H9 (cell line): ENCODE data around the gene NCOA1. TPM values are rescaled to one million over a fixed set of nuclear protein-coding genes. Genes with fewer than 3 reads are reported as not detected.

Source experiments
- DNase-seq: peaks from one replicate; pipeline ENCODE4 v3.0.0-alpha.2; 2017
- H2AFZ ChIP-seq: one replicate; pipeline ENCODE4 v1.6.1; 2013; ENCODE audit warnings: mild to moderate bottlenecking, low read length, control low read depth, moderate library complexity
- H2AK5ac ChIP-seq: 2 replicates; pipeline ENCODE4 v1.6.1; 2013; ENCODE audit warnings: low read length, control low read depth, mixed read lengths; ENCODE audit not compliant: insufficient read length
- H2BK120ac ChIP-seq: one replicate; pipeline ENCODE4 v1.6.1; 2013; ENCODE audit warnings: low read depth, mild to moderate bottlenecking, low read length, control low read depth, inconsistent platforms; ENCODE audit not compliant: poor library complexity, severe bottlenecking
- H2BK12ac ChIP-seq: 2 replicates; pipeline ENCODE4 v1.6.1; 2013; ENCODE audit warnings: low read length, control low read depth, mixed read lengths, low read depth; ENCODE audit not compliant: insufficient read length
- H2BK15ac ChIP-seq: 2 replicates; pipeline ENCODE4 v1.6.1; 2013; ENCODE audit warnings: low read depth, low read length, control low read depth
- H2BK20ac ChIP-seq: one replicate; pipeline ENCODE4 v1.6.1; 2013; ENCODE audit warnings: low read depth, mild to moderate bottlenecking, low read length, control low read depth, inconsistent platforms; ENCODE audit not compliant: poor library complexity, severe bottlenecking
- H2BK5ac ChIP-seq: 2 replicates; pipeline ENCODE4 v1.6.1; 2013; ENCODE audit warnings: low read length, control low read depth, mixed read lengths; ENCODE audit not compliant: insufficient read length
- H3K14ac ChIP-seq: 2 replicates; pipeline ENCODE4 v1.6.1; 2013; ENCODE audit warnings: low read length, control low read depth; ENCODE audit not compliant: insufficient read depth
- H3K18ac ChIP-seq: 2 replicates; pipeline ENCODE4 v1.6.1; 2013; ENCODE audit warnings: low read depth, mild to moderate bottlenecking, mixed read lengths, low read length, control low read depth; ENCODE audit not compliant: insufficient read length
- H3K23ac ChIP-seq: 2 replicates; pipeline ENCODE4 v1.6.1; 2013; ENCODE audit warnings: low read length, control low read depth, mixed read lengths, low read depth; ENCODE audit not compliant: insufficient read length
- H3K23me2 ChIP-seq: 2 replicates; pipeline ENCODE4 v1.6.1; 2013; ENCODE audit warnings: low read depth, mild to moderate bottlenecking, mixed read lengths, low read length, control low read depth; ENCODE audit not compliant: insufficient read length, poor library complexity, severe bottlenecking
- H3K27ac ChIP-seq: 2 replicates; pipeline ENCODE4 v1.5.1; 2013; ENCODE audit warnings: low read length, control low read depth, mixed read lengths, low read depth; ENCODE audit not compliant: insufficient read length
- H3K27me3 ChIP-seq: 2 replicates; pipeline ENCODE4 v1.6.1; 2013; ENCODE audit warnings: low read length, control low read depth, inconsistent platforms; ENCODE audit not compliant: insufficient read depth
- H3K4ac ChIP-seq: 2 replicates; pipeline ENCODE4 v1.6.1; 2013; ENCODE audit warnings: low read depth, mild to moderate bottlenecking, control low read depth, inconsistent platforms, low read length, moderate library complexity
- H3K4me1 ChIP-seq: 2 replicates; pipeline ENCODE4 v1.6.1; 2013; ENCODE audit warnings: low read length, control low read depth, inconsistent platforms; ENCODE audit not compliant: insufficient read depth
- H3K4me2 ChIP-seq: 2 replicates; pipeline ENCODE4 v1.6.1; 2013; ENCODE audit warnings: low read length, control low read depth, mixed read lengths; ENCODE audit not compliant: insufficient read length, insufficient read depth
- H3K56ac ChIP-seq: 2 replicates; pipeline ENCODE4 v1.6.1; 2013; ENCODE audit warnings: low read depth, mild to moderate bottlenecking, mixed read lengths, low read length, control low read depth; ENCODE audit not compliant: insufficient read length
- H3K79me1 ChIP-seq: 2 replicates; pipeline ENCODE4 v1.6.1; 2013; ENCODE audit warnings: low read depth, mild to moderate bottlenecking, moderate library complexity, low read length, control low read depth, inconsistent platforms; ENCODE audit not compliant: insufficient read depth, poor library complexity, severe bottlenecking
- H3K79me2 ChIP-seq: 2 replicates; pipeline ENCODE4 v1.6.1; 2013; ENCODE audit warnings: low read length, control low read depth, inconsistent platforms; ENCODE audit not compliant: insufficient read depth
- H3K9ac ChIP-seq: 2 replicates; pipeline ENCODE4 v1.6.1; 2013; ENCODE audit warnings: low read length, control low read depth, mixed read lengths; ENCODE audit not compliant: insufficient read length; ENCODE audit errors: extremely low read depth
- H3K9me3 ChIP-seq: one replicate; pipeline ENCODE4 v1.6.1; 2013; ENCODE audit warnings: low read depth, low read length, inconsistent platforms; ENCODE audit not compliant: control insufficient read depth
- H3T11ph ChIP-seq: one replicate; pipeline ENCODE4 v1.6.1; 2013; ENCODE audit warnings: mild to moderate bottlenecking, low read length, control low read depth, inconsistent platforms
- H4K20me1 ChIP-seq: one replicate; pipeline ENCODE4 v1.6.1; 2013; ENCODE audit not compliant: control insufficient read depth, insufficient read length, insufficient read depth
- H4K5ac ChIP-seq: 2 replicates; pipeline ENCODE4 v1.6.1; 2013; ENCODE audit warnings: low read depth, mild to moderate bottlenecking, mixed read lengths, low read length, control low read depth; ENCODE audit not compliant: insufficient read length
- H4K8ac ChIP-seq: replicated peaks from 2 replicates; pipeline ENCODE4 v1.6.1; 2013; ENCODE audit warnings: low read length, control low read depth, mixed read lengths, low read depth; ENCODE audit not compliant: insufficient read length
- H4K91ac ChIP-seq: 2 replicates; pipeline ENCODE4 v1.6.1; 2013; ENCODE audit warnings: low read depth, mild to moderate bottlenecking, moderate library complexity, mixed read lengths, low read length, control low read depth; ENCODE audit not compliant: insufficient read length
- H3K27ac Mint-ChIP-seq, 3 experiments: 2 replicates in 2 of 3; 3 replicates in 1 of 3; pipeline ENCODE4 v1.8.0; 2020 to 2021; ENCODE audit warnings: mixed read lengths in 3 of 3, mild to moderate bottlenecking in 1 of 3, moderate library complexity in 1 of 3
- H3K27me3 Mint-ChIP-seq: 2 replicates; pipeline ENCODE4 v1.8.0; 2021; ENCODE audit warnings: low read depth, mild to moderate bottlenecking, moderate library complexity, mixed read lengths
- H3K36me3 Mint-ChIP-seq, 3 experiments: 2 replicates in 2 of 3; 3 replicates in 1 of 3; pipeline ENCODE4 v1.8.0; 2020 to 2021; ENCODE audit warnings: low read depth in 3 of 3, mixed read lengths in 3 of 3; ENCODE audit not compliant: insufficient read depth in 1 of 3
- H3K4me1 Mint-ChIP-seq, 2 experiments: 2 replicates each; pipeline ENCODE4 v1.8.0; 2020; ENCODE audit warnings: mixed read lengths in 2 of 2
- H3K4me3 Mint-ChIP-seq, 2 experiments: 2 replicates in 1 of 2; 3 replicates in 1 of 2; pipeline ENCODE4 v1.8.0; 2020 to 2021; ENCODE audit warnings: mild to moderate bottlenecking in 2 of 2, mixed read lengths in 2 of 2, moderate library complexity in 1 of 2
- H3K9me3 Mint-ChIP-seq, 2 experiments: 2 replicates in 1 of 2; 3 replicates in 1 of 2; pipeline ENCODE4 v1.8.0; 2020; ENCODE audit warnings: mild to moderate bottlenecking in 2 of 2, mixed read lengths in 2 of 2, moderate library complexity in 1 of 2
- CTCF ChIP-seq: fragments of 200-600 bp; sonication (generic); conservative IDR thresholded peaks from 3 replicates; pipeline ENCODE4 v1.8.0; 2021; ENCODE audit warnings: antibody characterized with exemption, mild to moderate bottlenecking
- WGBS: extraction: QIAGEN DNeasy Blood & Tissue Kit; methylation state at CpG from one replicate; pipeline ENCODE4 v1.1.7; 2013; ENCODE audit warnings: missing lambda C conversion rate, low lambda C conversion rate, mixed read lengths; ENCODE audit not compliant: insufficient read length; ENCODE audit errors: extremely low coverage; 5-methylcytosine and 5-hydroxymethylcytosine counted together
- total RNA-seq: library from RNA; stranded (reverse); gene quantifications from 2 replicates; pipeline ENCODE4 v1.2.1, GENCODE V29; 2021

Gene NCOA1
- total RNA-seq, 1 experiment from 2014 or later = 14.8 TPM

GRCh38 chr2:24459224-24460161 is 31.6 kb upstream of the NCOA1 start:
- Histone ChIP-seq H4K8ac (no peak overlapping the region), H3K56ac (no peak overlapping the region), H3K4me2 (no peak overlapping the region), H3K23me2 (no peaks in the 10 kb centered on the region), H3K14ac (no peak overlapping the region), H3K9me3 (no peaks in the 10 kb centered on the region), H3K18ac (no peak overlapping the region), H4K91ac (no peak overlapping the region), H4K5ac (no peak overlapping the region), H2BK120ac (no peak overlapping the region), H3K79me2 (no peaks in the 10 kb centered on the region), H2BK20ac (no peak overlapping the region), H3K23ac (no peak overlapping the region), H2BK5ac (no peak overlapping the region), H3K27ac (no peak overlapping the region), H2AFZ (no peak overlapping the region), H3K27me3 (no peaks in the 10 kb centered on the region), H3T11ph (no peak overlapping the region), H2AK5ac (no peak overlapping the region), H3K9ac (no peak overlapping the region), H3K79me1 (no peaks in the 10 kb centered on the region), H3K4ac (no peak overlapping the region), H2BK12ac (no peak overlapping the region), H2BK15ac (no peak overlapping the region), H4K20me1 (no peaks in the 10 kb centered on the region), H3K4me1 (no peaks in the 10 kb centered on the region)
- no peak for DNase-seq
- Mint-ChIP-seq H3K27me3 (peaks cover 38% of the 10 kb centered on the region), H3K27ac (no peak overlapping the region), H3K9me3 (no peaks in the 10 kb centered on the region), H3K4me1 (peaks cover 24% of the 10 kb centered on the region in 2 experiments), H3K36me3 (no peaks in the 10 kb centered on the region), H3K4me3 (no peak overlapping the region)
- TF ChIP-seq CTCF = no peak
- WGBS = no CpG with 5 or more reads among the region's 5 CpGs
